IPS-11a (cell line): ENCODE measurements around the gene SPINK14.

Source experiments
- H3K4me3 ChIP-seq: one replicate; pipeline ENCODE4 v1.5.1; 2013; ENCODE audit warnings: low read depth, low read length, control low read depth

The SPINK14 gene

GRCh38 chr5:148193202-148193601 lies 24.9 kb downstream of the SPINK14 start:
- H3K4me3 ChIP-seq: no peak overlapping the region

DNA sequence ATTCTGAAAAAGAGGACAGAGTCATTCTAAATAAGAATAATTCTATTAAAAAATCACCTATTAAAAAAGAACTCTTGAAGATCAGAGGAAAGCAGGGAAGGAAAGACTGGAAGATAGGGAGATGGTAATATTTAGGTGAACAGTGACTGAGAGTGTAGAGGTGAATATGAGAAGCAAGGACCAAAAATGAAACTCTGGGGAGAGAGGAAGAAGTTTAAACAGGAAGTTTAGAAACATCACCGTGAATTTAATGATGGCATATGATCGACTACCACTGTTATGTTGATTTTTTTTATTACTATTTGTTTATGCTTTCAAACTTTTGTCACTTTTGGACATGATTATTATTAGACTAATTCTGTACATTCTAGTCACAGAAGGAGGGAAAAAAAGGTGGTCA lies 32.8 kb downstream of the SPINK14 start:
- no peak overlapping the region for H3K4me3 ChIP-seq

- no peak within 1 kb of the TSS for H3K4me3 ChIP-seq
Observed at GRCh38 chr5:148202531-148203203, 34.3 kb downstream of the SPINK14 start, which contains the start of gene SPINK6. Gene SPINK6 (plus strand): TSS chr5:148203042. CDS start chr5:148203097, 55 bp downstream.

DNA sequence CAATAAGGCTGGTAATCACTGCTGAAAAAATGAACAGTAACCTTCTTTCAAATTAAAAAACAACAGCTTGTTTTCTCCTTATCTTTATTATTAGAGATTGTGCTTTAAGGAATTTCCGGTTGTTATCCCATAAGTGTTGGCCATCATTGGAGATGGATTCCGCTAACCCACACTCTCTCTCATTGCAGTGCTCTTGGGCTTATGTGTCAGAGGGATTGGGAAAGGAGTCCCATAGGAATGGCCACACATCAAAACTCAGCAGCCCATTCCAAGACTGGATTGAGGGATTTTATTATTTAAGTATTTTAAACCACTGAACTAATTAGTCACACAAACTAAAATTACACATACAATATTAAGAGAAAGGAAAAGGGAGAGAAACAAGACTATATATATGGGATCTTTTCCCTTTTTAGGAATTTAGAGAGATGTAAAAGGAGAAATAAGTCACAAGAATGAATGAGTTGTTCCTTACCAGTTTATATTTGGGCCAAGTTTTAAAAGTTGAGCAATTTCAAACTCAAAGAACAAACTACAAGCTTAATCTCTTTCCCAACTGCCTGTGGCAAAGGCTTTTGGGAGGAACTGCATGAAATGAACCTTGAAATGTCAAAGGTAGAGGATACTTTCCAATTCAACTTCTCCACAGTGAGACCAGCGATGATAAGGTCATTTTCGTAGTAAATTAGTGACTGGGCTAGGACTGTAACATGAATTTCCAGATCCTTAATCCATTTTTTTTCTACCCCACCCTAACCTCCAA lies 36.9 kb downstream of the SPINK14 start:
- H3K4me3 ChIP-seq: no peak overlapping the region

DNA sequence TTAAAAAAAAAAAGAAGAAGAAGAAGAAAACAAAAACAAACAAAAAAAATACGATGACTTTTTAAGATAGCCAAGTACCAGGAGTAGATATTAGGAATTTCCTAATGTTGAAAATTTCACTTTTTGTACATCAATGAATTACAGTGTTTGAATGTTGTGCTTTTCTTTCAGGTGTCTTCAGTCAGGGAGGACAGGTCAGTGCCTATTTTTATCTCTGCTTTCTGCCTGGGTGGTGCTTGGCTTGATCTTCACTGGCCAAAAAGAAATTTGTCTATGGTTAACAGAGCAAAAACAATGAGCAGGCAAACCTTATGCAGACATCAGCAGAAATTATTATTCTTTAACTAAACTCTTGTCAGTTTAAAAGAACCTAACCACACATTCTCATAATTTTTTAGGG lies 37.5 kb downstream of the SPINK14 start:
- H3K4me3 ChIP-seq: no peak overlapping the region

- H3K4me3 ChIP-seq: no peak overlapping the region
Observed at GRCh38 chr5:148206620-148207019, 38.3 kb downstream of the SPINK14 start.

- no peak overlapping the region for H3K4me3 ChIP-seq
Observed at GRCh38 chr5:148208226-148208625, 39.9 kb downstream of the SPINK14 start.

- H3K4me3 ChIP-seq: no peak overlapping the region
Observed at GRCh38 chr5:148209151-148209770, 40.9 kb downstream of the SPINK14 start.

DNA sequence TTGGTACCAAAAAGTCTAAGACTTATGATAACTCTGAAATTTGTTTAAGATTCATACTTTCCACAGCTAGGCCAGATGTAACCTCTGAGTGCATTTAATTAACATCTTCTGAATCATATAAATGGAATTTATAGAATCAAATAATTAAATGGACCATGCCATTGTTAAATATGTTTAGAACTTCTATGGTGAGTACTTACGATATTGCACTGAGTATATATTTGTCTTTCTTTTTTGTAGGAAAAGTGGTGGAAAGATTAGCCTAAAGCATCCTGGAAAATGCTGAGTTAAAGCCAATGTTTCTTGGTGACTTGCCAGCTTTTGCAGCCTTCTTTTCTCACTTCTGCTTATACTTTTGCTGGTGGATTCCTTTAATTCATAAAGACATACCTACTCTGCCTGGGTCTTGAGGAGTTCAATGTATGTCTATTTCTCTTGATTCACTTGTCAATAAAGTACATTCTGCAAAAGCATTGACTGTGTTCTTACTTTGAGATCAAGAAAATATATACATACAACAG lies 46.4 kb downstream of the SPINK14 start:
- H3K4me3 ChIP-seq: no peak overlapping the region

DNA sequence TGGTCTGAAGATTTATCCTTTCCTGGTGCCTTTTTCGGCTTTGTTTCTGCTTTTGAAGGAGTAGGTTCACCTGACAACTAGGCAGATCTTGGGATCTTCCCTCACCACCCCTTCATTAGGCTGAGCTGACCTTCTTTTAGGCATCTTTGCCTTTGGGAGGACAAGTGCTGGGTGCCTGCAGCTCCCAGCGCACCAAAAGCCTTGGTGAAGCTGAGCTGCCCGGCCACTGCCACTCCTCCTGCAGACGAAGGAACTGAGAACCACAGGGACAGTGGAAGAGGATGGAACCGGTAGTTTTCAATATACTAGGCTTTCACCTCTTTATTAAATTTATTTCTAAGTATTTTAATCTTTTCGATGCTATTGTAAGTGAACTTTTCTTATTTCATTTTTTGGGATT lies 53.2 kb downstream of the SPINK14 start:
- H3K4me3 ChIP-seq: no peak overlapping the region

DNA sequence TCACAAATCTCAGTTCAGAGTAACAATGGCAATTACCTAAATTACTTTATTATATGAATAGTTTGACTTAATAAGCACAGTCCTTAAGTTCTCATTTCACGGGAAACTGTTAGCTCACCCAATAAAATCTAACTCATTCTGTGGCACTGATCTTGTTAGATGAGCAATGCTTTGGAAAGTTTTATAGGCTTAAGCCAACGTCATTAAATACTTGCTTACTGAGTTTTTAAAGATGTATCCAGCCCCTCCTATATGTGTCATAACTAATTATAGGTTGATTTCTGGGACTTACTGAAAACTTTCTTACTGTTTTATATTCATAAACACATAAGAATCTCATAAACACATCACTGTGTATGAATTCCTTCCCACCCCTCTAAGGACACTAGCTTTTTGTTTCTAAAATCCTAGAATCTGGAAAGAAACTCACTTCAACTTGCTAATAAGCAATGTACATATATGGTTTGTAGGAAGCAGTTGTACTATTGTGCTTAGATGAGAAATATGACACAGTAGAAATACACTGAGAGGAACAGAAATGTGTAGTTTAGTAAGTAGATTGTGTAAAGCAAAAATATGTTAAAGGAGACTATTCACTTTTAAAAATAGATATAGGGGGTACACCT lies 55.9 kb downstream of the SPINK14 start:
- no peak overlapping the region for H3K4me3 ChIP-seq
